Measurements from ENCODE around the gene NUCKS1. TPM values are rescaled to one million over a fixed set of nuclear protein-coding genes. Genes with fewer than 3 reads are reported as not detected.

The NUCKS1 gene
- total RNA-seq, 1 donor from 2014 or later: 42.1 TPM

GRCh38 chr1:205792481-205792881, 42.5 kb upstream of the NUCKS1 start:
- intact Hi-C loops (cut with DNase I): no loop called here
- DNase-seq (ENCODE audit: low spot score in 2 of 2): no peak
- Histone ChIP-seq H3K36me3 (peaks cover 70 to 74% of the 10 kb centered on the region in 2 donors), H3K4me3 (no peak overlapping the region), H3K27me3 (no peaks in the 10 kb centered on the region), H3K4me1 (no peaks in the 10 kb centered on the region), H3K27ac (no peak overlapping the region), H3K9me3 (no peaks in the 10 kb centered on the region)
- no peak for TF ChIP-seq CTCF (IDR thresholded peaks at IDR 0.05)

DNA sequence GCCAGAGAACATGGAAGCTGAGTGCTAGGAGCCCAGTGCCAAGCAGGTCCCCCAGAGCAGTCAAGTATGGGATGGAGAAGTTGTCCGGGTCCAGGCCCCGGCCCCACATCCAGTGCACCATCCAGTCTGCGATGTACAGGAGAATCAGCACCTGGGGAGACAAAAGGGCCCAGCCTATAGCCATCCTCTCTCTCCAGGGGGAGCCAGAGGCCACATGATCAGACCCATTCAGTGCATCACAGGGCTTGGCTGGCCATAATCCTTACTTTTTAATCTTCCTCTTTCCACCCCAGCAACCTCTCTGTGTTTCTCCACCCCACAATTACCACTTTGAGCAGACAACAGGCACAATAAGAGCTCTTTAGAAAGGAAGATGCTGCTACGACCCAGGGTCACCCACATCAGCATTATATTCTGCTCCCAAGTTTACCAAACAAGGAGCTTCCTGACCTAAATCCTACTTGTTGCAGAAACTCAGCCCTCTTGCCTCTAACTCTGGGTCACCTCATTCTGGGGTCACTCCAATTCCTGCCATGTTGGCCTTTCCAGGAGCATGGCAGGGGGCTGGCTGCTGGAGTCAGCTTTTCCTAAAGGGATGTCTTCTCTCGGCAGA, 41.7 kb upstream of the NUCKS1 start:
- intact Hi-C loops (cut with DNase I): loop anchor here (1.0 to 2.0 kb wide), 3 partner anchors 128 to 315 kb away; no protein-coding TSS in a partner anchor
- no peak for DNase-seq (ENCODE audit: low spot score in 2 of 2)

GRCh38 chr1:205787287-205787916, 37.4 kb upstream of the NUCKS1 start:
- H3K27ac ChIP-seq: no peak overlapping the region
- peaks cover 3 to 20% of the 10 kb centered on the region in 2 donors for H3K4me1 ChIP-seq
- H3K9me3 ChIP-seq: no peaks in the 10 kb centered on the region
- no peak for DNase-seq (ENCODE audit: low spot score in 2 of 2)
- no peak overlapping the region for H3K4me3 ChIP-seq
- TF ChIP-seq CTCF (IDR thresholded peaks at IDR 0.05): no peak
- intact Hi-C loops (cut with DNase I): no loop called here
- no peaks in the 10 kb centered on the region for H3K27me3 ChIP-seq
- H3K36me3 ChIP-seq: peaks cover 20 to 25% of the 10 kb centered on the region in 2 donors

More for the DNA sequence above, 41.7 kb upstream of the NUCKS1 start:
- H3K36me3 ChIP-seq: peaks cover 62 to 65% of the 10 kb centered on the region in 2 donors
- no peaks in the 10 kb centered on the region for H3K9me3 ChIP-seq
- no peaks in the 10 kb centered on the region for H3K4me1 ChIP-seq
- no peaks in the 10 kb centered on the region for H3K27me3 ChIP-seq
- peak; percentile 65 to 75 (median 74) for TF ChIP-seq CTCF (IDR thresholded peaks at IDR 0.05)
- no peak overlapping the region for H3K27ac ChIP-seq
- no peak overlapping the region for H3K4me3 ChIP-seq

DNA sequence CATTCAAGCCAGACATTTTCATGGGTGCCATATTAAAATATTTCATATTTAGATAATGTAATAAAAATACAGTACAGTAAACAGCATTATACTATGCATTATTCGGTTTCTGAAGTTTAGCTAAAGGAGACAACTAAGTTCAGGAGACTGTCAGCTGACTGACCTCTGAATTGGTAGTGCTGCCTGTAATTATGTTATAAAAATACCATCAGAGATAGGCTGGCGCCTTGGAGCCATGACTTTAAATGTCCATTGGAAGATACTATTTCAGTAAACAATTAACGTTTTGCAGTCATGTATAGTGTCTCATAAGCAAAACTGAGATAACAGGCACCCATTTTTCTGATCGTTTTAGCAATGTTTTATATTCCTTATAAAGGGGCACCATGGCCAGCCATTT, 36.6 kb upstream of the NUCKS1 start:
- no peak for TF ChIP-seq CTCF (IDR thresholded peaks at IDR 0.05)
- Histone ChIP-seq H3K4me3 (no peak overlapping the region), H3K27ac (no peak overlapping the region), H3K9me3 (no peaks in the 10 kb centered on the region), H3K4me1 (peaks cover 3 to 20% of the 10 kb centered on the region in 2 donors), H3K36me3 (peaks cover 19 to 20% of the 10 kb centered on the region in 2 donors), H3K27me3 (no peaks in the 10 kb centered on the region)
- DNase-seq (ENCODE audit: low spot score in 2 of 2): no peak
- intact Hi-C loops (cut with DNase I): no loop called here

DNA sequence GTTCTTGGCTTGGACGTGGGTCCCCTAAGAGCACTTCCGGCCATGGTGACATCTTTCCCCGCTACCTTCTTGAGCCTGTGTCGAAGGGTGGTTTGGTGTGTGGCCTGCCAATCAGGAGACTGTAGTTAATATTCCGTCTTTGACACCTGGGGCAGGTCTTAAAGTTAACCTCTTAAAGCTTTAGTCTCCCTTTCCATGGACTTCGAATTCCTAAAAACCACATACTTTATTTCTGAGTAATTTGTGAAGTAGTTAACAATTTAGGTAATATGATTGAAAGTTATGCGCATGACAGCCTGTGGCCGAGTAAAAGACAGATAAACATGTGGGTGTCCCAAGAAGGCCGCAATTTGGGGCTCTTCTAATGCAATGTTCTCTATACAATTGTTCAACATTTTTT, 35.5 kb upstream of the NUCKS1 start:
- Histone ChIP-seq H3K36me3 (peaks cover 8% of the 10 kb centered on the region in 2 donors), H3K27me3 (no peaks in the 10 kb centered on the region), H3K4me3 (no peak overlapping the region), H3K27ac (peak overlapping the region; percentile 76 to 88), H3K4me1 (peaks cover 3 to 20% of the 10 kb centered on the region in 2 donors), H3K9me3 (no peaks in the 10 kb centered on the region)
- no peak for TF ChIP-seq CTCF (IDR thresholded peaks at IDR 0.05)
- intact Hi-C loops (cut with DNase I): no loop called here
- no peak for DNase-seq (ENCODE audit: low spot score in 2 of 2)
